Uterus (tissue), 2 donors: ENCODE measurements around the gene MLXIP.

Source experiments
- POLR2A ChIP-seq, 2 donors: fragments of 450-650 bp; IDR thresholded peaks; one replicate each; pipeline ENCODE4 v1.6.1; 2016; ENCODE audit warnings: antibody characterized with exemption in 2 of 2, mild to moderate bottlenecking in 1 of 2, moderate library complexity in 1 of 2
- TF ChIP-seq, protein P1 (sequence below), 4 experiments: fragments of 200-600 bp in 2 of 4; fragments of 450-650 bp in 2 of 4; sonication (generic) in 2 of 4; IDR thresholded peaks; one replicate each; pipeline ENCODE4 v1.5.1; 2016 to 2019; ENCODE audit warnings: antibody characterized with exemption in 4 of 4, mild to moderate bottlenecking in 2 of 4, moderate library complexity in 1 of 4

DNA sequence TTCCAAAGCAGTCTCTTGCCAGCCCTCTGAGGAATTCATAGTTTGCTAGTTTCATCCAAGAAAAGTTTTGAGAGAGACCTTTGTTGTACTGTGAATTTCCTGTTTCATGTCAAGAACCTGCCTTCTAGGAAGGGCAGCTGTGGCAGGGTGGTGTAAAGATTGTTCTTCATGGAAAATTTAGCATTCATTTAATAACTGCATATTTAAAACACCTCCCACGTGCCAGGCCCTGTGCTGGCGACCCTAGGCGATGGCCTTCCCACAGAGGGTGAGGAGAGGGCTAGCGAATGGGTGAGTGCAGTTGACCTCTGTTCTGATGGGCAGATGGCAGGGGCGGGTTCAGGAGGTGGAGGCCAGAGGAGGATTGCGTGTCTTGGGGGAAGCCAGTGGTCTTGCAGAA is 43.2 kb downstream of the MLXIP start:
- TF ChIP-seq, protein P1, sequence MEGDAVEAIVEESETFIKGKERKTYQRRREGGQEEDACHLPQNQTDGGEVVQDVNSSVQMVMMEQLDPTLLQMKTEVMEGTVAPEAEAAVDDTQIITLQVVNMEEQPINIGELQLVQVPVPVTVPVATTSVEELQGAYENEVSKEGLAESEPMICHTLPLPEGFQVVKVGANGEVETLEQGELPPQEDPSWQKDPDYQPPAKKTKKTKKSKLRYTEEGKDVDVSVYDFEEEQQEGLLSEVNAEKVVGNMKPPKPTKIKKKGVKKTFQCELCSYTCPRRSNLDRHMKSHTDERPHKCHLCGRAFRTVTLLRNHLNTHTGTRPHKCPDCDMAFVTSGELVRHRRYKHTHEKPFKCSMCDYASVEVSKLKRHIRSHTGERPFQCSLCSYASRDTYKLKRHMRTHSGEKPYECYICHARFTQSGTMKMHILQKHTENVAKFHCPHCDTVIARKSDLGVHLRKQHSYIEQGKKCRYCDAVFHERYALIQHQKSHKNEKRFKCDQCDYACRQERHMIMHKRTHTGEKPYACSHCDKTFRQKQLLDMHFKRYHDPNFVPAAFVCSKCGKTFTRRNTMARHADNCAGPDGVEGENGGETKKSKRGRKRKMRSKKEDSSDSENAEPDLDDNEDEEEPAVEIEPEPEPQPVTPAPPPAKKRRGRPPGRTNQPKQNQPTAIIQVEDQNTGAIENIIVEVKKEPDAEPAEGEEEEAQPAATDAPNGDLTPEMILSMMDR (IDR thresholded peaks at IDR 0.05), result no peak
- TF ChIP-seq POLR2A (IDR thresholded peaks at IDR 0.05), result no peak
